Right lobe of liver (tissue), 6 donors: ENCODE results near the gene PLA2G2C. TPM values are rescaled to one million over a fixed set of nuclear protein-coding genes. Genes with fewer than 3 reads are reported as not detected.

ENCODE experiments used
- ATAC-seq, 4 donors: fragments of 200-7000 bp; cut with Tn5 transposase; one replicate each; pipeline ENCODE4 v1.9.1; 2020; ENCODE audit warnings: mild to moderate bottlenecking in 4 of 4, moderate library complexity in 4 of 4
- DNase-seq, 3 donors: peaks; one replicate each; pipeline ENCODE4 v3.0.0-alpha.2; 2020
- H3K27ac ChIP-seq, 3 donors: fragments of 200-600 bp; one replicate each; pipeline ENCODE4 v1.8.0; 2022
- H3K27me3 ChIP-seq, 2 donors: fragments of 200-600 bp; one replicate each; pipeline ENCODE4 v1.8.0; 2022
- H3K36me3 ChIP-seq, 4 donors: fragments of 200-600 bp; sonication (generic) in 1 of 4; one replicate each; pipeline versions ENCODE4 v1.5.1 to v1.8.0; 2017 to 2022; ENCODE audit warnings: control low read depth in 1 of 4
- H3K4me1 ChIP-seq, 4 donors: fragments of 200-600 bp; sonication (generic) in 1 of 4; one replicate each; pipeline versions ENCODE4 v1.5.1 to v1.8.0; 2017 to 2022; ENCODE audit warnings: control low read depth in 1 of 4
- H3K4me3 ChIP-seq, 3 donors: fragments of 200-600 bp; one replicate each; pipeline ENCODE4 v1.8.0; 2022
- H3K9me3 ChIP-seq, 4 donors: fragments of 200-600 bp; sonication (generic) in 1 of 4; one replicate each; pipeline versions ENCODE4 v1.5.1 to v1.8.0; 2017 to 2022; ENCODE audit warnings: control low read depth in 1 of 4
- CTCF ChIP-seq, 4 donors: fragments of 200-600 bp in 3 of 4; fragments of 450-650 bp in 1 of 4; IDR thresholded peaks; one replicate each; pipeline versions ENCODE4 v1.5.1 to v1.8.0; 2016 to 2022; ENCODE audit warnings: antibody characterized with exemption in 4 of 4, mild to moderate bottlenecking in 2 of 4
- POLR2A ChIP-seq: fragments of 450-650 bp; IDR thresholded peaks from one replicate; pipeline ENCODE4 v1.6.1; 2017; ENCODE audit warnings: antibody characterized with exemption, mild to moderate bottlenecking
- WGBS: methylation state at CpG from one replicate; pipeline ENCODE4 v1.1.6; 2018; ENCODE audit warnings: low coverage, low lambda C conversion rate; ENCODE audit not compliant: insufficient coverage; ENCODE audit errors: missing lambda C conversion rate; 5-methylcytosine and 5-hydroxymethylcytosine counted together
- intact Hi-C, 2 donors: fragments of 100-400 bp; cut with DNase I; formaldehyde crosslinking; loops; one replicate each; pipeline versions ENCODE4 v1.11.2 to v1.14.1; 2022
- total RNA-seq, 6 experiments: library from RNA; depleted of rRNA in 2 of 6; stranded (reverse); fragments of >200 nt in 2 of 6; fragmentation: NEBNext Ultra II Directional in 3 of 6; extraction: Animal tissue kit (Norgen Biotek cat#: 25700) in 3 of 6; gene quantifications; one replicate each; pipeline versions ENCODE4 v1.1.0 to v1.2.4, GENCODE V29; 2016 to 2023
- donor health status: DM: no; HTN: yes; CAD: no.
- donor health status: DM: no; HTN: no; CAD: no.
- donor health status: DM: no; HTN: no; CAD: no.
- donor health status: DM: no; HTN: yes; CAD: no.
- donor health status: DM: no; HTN: yes; CAD: no.

The PLA2G2C gene
- total RNA-seq, 6 experiments from 2014 or later = not detected

DNA sequence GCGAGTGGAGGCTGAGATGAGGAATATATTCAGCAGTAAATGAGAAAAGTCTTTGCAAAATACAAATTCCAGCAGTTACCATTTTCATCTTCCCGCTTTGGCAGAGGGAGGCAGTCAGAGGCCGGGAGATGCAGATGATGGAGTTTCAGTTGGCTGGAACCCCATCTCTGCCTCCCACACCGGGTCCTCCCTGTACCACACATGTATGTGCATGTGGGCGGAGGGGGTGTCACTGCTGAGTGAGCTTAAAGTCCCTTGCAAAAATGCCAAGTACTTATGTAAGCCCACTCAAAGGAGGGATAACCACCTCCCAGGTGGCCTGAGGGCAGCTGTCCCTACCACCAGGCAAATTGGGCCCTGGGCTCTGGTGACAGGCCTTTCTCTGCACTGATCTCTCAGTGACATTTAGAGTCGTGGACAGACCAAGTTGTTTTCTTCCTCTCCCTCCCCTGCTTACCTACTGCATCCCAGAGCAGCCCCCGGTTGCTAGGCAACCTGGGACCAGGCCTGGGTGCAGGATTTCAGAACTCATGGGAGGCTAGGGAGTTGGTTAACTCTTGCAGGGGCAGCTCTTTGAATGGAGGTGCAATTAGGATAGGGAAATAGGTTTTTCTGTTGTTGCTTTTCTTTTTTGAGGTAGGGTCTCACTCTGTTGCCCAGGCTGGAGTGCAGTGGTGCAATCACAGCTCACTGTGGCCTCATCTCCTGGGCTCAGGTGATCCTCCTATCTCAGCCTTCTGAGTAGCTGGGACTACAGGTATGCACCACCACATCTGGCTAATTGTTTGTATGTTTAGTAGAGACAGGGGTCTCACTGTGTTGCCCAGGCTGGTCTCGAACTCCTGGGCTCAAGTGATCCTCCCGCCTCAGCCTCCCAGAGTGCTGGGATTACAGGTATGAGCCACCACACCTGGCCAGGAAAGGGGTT is 17.5 kb downstream of the PLA2G2C start:
- no peaks in the 10 kb centered on the region for H3K27me3 ChIP-seq
- no peaks in the 10 kb centered on the region for H3K36me3 ChIP-seq
- no peaks in the 10 kb centered on the region for H3K9me3 ChIP-seq
- intact Hi-C loops = loop anchor here in 1 of 2 donors (10.0 kb wide), 1 partner anchor 194 kb away; the partner anchor contains the start of gene PLA2G2A
- peaks cover 0 to 5% (median 0%) of the 10 kb centered on the region in 4 donors for H3K4me1 ChIP-seq
- 79% methylated on average over 7 of the region's 9 CpGs for WGBS
- ATAC-seq = no peak
- TF ChIP-seq POLR2A = no peak
- TF ChIP-seq CTCF (IDR thresholded peaks at IDR 0.05) = no peak
- H3K27ac ChIP-seq = no peak overlapping the region
- DNase-seq = no peak
- no peak overlapping the region for H3K4me3 ChIP-seq

GRCh38 chr1:20167126-20167525 is 19.2 kb downstream of the PLA2G2C start:
- no peak overlapping the region for H3K4me3 ChIP-seq
- ATAC-seq = no peak
- H3K4me1 ChIP-seq = peaks cover 0 to 1% (median 0%) of the 10 kb centered on the region in 4 donors
- H3K27me3 ChIP-seq = no peaks in the 10 kb centered on the region
- intact Hi-C loops = loop anchor here in 1 of 2 donors (10.0 kb wide), 1 partner anchor 192 kb away; the partner anchor contains the start of gene PLA2G2A
- H3K9me3 ChIP-seq = no peaks in the 10 kb centered on the region
- no peak overlapping the region for H3K27ac ChIP-seq
- no peak for TF ChIP-seq CTCF (IDR thresholded peaks at IDR 0.05)
- TF ChIP-seq POLR2A = no peak
- 91% methylated on average over 6 of the region's 8 CpGs for WGBS
- DNase-seq = no peak
- no peaks in the 10 kb centered on the region for H3K36me3 ChIP-seq

DNA sequence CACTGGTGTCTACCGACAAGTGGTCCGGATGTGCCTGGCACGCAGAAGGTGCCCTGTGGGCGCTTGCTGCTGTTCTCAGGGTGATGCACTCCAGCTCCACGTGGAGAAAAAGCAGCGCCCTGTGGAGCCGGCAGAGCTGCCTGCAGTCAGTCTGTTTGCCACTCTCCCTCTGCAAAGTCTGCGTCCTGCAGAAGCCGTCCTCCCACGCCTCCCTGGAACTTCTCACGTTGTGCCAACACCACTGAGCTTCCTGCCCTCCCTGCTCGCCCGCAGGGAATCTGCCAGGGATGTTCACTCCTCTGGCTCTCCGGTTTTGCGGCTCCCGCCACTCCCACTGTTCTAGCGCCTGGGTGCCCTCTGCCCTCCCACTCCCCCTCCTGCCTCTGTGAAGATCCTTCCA is 20.3 kb downstream of the PLA2G2C start:
- no peak for ATAC-seq
- no peaks in the 10 kb centered on the region for H3K9me3 ChIP-seq

DNA sequence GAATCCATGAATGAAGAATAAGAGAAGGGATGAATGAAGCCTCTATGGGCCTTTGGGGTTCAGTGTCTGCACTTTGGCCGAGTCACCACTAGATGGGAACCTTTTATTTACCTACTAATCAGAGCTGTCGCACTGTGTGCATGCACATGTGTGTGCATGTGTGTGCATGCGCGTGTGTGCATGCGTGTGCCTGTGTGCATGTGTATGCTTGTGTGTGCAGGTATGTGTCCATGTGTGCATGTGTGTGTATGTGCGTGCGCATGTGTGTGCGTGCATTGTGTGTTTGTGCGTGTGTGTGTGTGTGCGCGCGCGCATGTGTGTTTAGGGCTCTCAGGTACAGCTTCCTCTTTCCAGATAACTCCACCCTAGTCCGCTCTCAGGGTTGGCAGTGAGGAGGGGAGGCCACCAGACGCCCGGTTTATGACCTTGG is 20.8 kb downstream of the PLA2G2C start:
- no peak overlapping the region for H3K4me3 ChIP-seq
- H3K27me3 ChIP-seq = no peaks in the 10 kb centered on the region
- H3K36me3 ChIP-seq = no peaks in the 10 kb centered on the region
- H3K9me3 ChIP-seq = no peaks in the 10 kb centered on the region
- no peaks in the 10 kb centered on the region for H3K4me1 ChIP-seq
- TF ChIP-seq POLR2A = no peak
- peak; percentile 29 to 43 (median 36) for TF ChIP-seq CTCF (IDR thresholded peaks at IDR 0.05)
- intact Hi-C loops = loop anchor here in 1 of 2 donors (10.0 kb wide), 1 partner anchor 191 kb away; the partner anchor contains the start of gene PLA2G2A
- H3K27ac ChIP-seq = no peak overlapping the region
- DNase-seq (no peak), ATAC-seq (peak; percentile 20 to 62 (median 40))
- WGBS = 83% methylated on average over 14 of the region's 16 CpGs

More for the DNA sequence above, 20.3 kb downstream of the PLA2G2C start:
- no peak for DNase-seq
- intact Hi-C loops = loop anchor here in 1 of 2 donors (10.0 kb wide), 1 partner anchor 191 kb away; the partner anchor contains the start of gene PLA2G2A
- no peak for TF ChIP-seq CTCF (IDR thresholded peaks at IDR 0.05)
- no peak for TF ChIP-seq POLR2A
- WGBS = 20% methylated on average over 3 of the region's 17 CpGs
- Histone ChIP-seq H3K27ac (no peak overlapping the region), H3K27me3 (no peaks in the 10 kb centered on the region), H3K4me3 (no peak overlapping the region), H3K36me3 (no peaks in the 10 kb centered on the region), H3K4me1 (no peaks in the 10 kb centered on the region)
